H1 (cell line): ENCODE results near the gene STK16.

Experiments
- BRCA1 ChIP-seq: IDR thresholded peaks from 2 replicates; pipeline ENCODE4 v1.6.1; 2012; ENCODE audit warnings: low read depth, low read length, improper control_type of control experiment
- CBX5 ChIP-seq: fragments of 300-800, 300-1000 bp; sonication (generic); IDR thresholded peaks from 2 replicates; pipeline ENCODE4 v1.7.1; 2016; ENCODE audit warnings: antibody characterized with exemption, low read length, low read depth
- CTCF ChIP-seq, 3 experiments: IDR thresholded peaks; 1 replicate in 2 of 3; 2 replicates in 1 of 3; pipeline versions ENCODE4 v1.5.1 to v1.6.1; 2011; ENCODE audit warnings: low read length in 3 of 3, mild to moderate bottlenecking in 3 of 3, inconsistent platforms in 2 of 3, low read depth in 1 of 3, moderate library complexity in 1 of 3; ENCODE audit not compliant: insufficient read depth in 1 of 3; ENCODE audit errors: control extremely low read depth in 1 of 3
- EZH2 ChIP-seq: fragments of 200-600 bp; sonication (generic); IDR thresholded peaks from 2 replicates; pipeline ENCODE4 v1.7.1; 2012; ENCODE audit warnings: low read depth, mild to moderate bottlenecking, moderate library complexity, low read length, inconsistent platforms; ENCODE audit not compliant: severe bottlenecking
- POLR2A ChIP-seq, 2 experiments: IDR thresholded peaks; 1 replicate in 1 of 2; 2 replicates in 1 of 2; pipeline ENCODE4 v1.6.1; 2011; ENCODE audit warnings: low read depth in 2 of 2, low read length in 2 of 2, mild to moderate bottlenecking in 2 of 2; ENCODE audit errors: control extremely low read depth in 1 of 2
- POU5F1 ChIP-seq: IDR thresholded peaks from 2 replicates; pipeline ENCODE4 v1.6.1; 2011; ENCODE audit warnings: low read depth, mild to moderate bottlenecking, low read length, moderate library complexity
- SP1 ChIP-seq: IDR thresholded peaks from 2 replicates; pipeline ENCODE4 v1.6.1; 2011; ENCODE audit warnings: low read depth, low read length

DNA sequence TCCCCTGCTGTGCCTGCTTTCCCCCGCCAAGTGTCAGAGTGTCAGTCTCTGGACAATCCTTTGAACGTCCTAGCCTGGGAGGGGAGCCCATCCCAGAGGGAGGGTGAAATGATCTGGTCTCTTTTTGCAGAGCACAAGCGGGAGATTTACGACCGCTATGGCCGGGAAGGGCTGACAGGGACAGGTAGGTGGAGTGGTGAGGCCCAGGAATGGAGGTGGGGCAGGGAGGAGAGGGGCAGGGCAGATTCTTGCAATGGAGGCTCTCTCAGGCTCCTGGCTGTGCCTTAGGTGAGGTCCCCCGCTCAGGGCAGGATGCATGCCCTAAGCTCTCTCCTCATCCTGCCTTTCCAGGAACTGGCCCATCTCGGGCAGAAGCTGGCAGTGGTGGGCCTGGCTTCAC is 36.3 kb downstream of the STK16 start:
- no peak for TF ChIP-seq CTCF (IDR thresholded peaks at IDR 0.05; ENCODE audit: control extremely low read depth in 1 of 3, insufficient read depth in 1 of 3, low read depth in 1 of 3, low read length in 3 of 3)
- no peak for TF ChIP-seq BRCA1
- no peak for TF ChIP-seq SP1
- TF ChIP-seq CBX5 = no peak
- no peak for TF ChIP-seq EZH2
- no peak for TF ChIP-seq POLR2A (IDR thresholded peaks at IDR 0.05; ENCODE audit: control extremely low read depth in 1 of 2, low read depth in 2 of 2, low read length in 2 of 2)
- no peak for TF ChIP-seq POU5F1
